LHCN-M2 (cell line): ENCODE measurements around the gene FOXE3. TPM values are rescaled to one million over a fixed set of nuclear protein-coding genes. Genes with fewer than 3 reads are reported as not detected.
"Not testable (repeated sequence)": the region's sequence is repeated elsewhere in the genome, so short reads cannot be mapped to it uniquely, and the experiment has no call there.

Experiments used
- DNase-seq: peaks from one replicate; pipeline ENCODE4 v3.0.0-alpha.2; 2012; ENCODE audit warnings: low read depth
- total RNA-seq: library from RNA; depleted of rRNA; stranded (reverse); fragments of >200 nt; gene quantifications from 2 replicates; pipeline ENCODE4 v1.2.3, GENCODE V29; 2014; rRNA removed

FOXE3 gene
- total RNA-seq, 1 experiment from 2014 or later = not detected

DNA sequence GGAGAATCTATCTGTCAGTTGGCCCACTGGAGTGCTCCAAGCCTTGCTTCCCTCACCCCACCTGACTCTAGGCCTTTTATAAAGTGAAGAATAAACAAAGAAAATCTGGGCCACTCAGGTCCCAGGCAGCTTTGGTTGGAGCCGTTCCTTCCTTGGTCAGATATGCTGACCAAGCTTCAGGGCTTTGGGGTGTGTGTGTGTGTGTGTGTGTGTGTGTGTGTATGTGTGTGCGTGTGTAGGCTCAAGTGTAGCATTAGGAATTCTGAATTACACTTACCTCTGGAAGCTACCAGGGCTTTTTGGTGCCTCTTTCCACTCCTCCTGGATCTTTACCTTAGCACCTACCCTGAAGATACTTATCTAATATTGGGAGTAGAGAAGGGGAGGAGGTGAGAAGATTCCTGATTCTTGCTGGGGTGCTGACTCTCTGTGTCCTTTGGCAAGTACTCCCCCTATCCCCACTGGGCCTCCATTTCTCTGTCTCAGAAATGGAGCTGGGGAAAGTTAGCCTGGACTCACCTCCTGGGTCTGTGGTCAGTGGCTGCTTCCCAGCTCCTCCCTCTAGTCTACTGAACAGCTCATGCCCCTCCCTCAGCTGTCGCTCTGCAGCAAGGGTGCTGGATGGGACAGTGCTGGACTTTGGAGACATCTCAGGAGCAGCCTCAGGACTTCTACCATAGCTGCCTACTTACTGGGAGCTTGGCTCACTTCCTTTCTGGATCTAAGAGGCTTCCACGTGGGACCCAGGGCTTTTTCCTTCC is 32.6 kb downstream of the FOXE3 start:
- no peak for DNase-seq

GRCh38 chr1:47449822-47450552 is 33.9 kb downstream of the FOXE3 start:
- no peak for DNase-seq

- no peak for DNase-seq
Observed at GRCh38 chr1:47450606-47451005, 34.5 kb downstream of the FOXE3 start.

GRCh38 chr1:47452426-47452825 is 36.3 kb downstream of the FOXE3 start:
- no peak for DNase-seq

- DNase-seq = not testable (repeated sequence)
Observed at GRCh38 chr1:47453910-47454309, 37.8 kb downstream of the FOXE3 start.

DNA sequence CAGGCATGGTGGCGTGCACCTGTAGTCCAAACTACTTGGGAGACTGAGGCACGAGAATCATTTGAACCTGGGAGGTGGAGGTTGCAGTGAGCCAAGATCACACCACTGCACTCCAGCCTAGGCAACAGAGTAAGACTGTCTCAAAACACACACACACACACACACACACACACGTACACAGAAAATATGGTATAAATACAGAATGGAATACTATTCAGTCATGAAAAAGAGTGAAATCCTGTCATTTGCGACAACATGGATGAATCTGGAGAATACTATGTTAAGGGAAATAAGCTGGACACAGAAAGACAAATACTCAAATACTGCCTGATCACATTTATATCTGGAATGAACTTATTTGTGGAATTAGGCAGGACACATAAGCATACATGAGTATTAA is 40.2 kb downstream of the FOXE3 start:
- DNase-seq = no peak

- not testable (repeated sequence) for DNase-seq
Observed at GRCh38 chr1:47457547-47457946, 41.5 kb downstream of the FOXE3 start.

GRCh38 chr1:47459253-47459788 is 43.2 kb downstream of the FOXE3 start:
- no peak for DNase-seq

DNA sequence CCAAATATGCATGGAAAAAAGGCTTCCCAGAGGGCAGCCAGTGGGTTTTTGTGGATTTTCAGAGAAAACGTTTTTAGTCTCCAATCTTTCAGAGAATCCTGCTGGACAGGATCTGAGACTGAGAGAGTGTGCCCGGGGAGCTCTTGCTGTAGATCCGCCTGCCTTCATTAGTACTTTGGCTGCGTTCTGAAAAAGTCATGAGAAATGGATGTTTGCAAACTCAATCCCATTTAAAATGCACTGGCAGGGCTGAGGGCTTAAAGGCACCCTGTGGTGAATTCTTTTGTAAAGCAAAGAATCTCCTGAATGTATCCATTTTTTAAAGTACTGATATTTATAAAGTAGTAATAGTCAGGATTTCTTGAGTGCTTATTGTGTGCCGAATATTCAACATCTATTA is 44.0 kb downstream of the FOXE3 start:
- no peak for DNase-seq

- DNase-seq = no peak
Observed at GRCh38 chr1:47460456-47460855, 44.4 kb downstream of the FOXE3 start.

- DNase-seq = no peak
Observed at GRCh38 chr1:47465605-47466004, 49.5 kb downstream of the FOXE3 start.

Other genes with a start within 250 kb of the FOXE3 start
- not detected in 2 replicates for gene PDZK1IP1, start 226.2 kb upstream of the FOXE3 start, total RNA-seq
- not detected in 2 replicates for gene TAL1, start 184.1 kb upstream of the FOXE3 start, total RNA-seq
- 26.5 and 28.5 TPM in 2 replicates for gene STIL, start 102.1 kb upstream of the FOXE3 start, total RNA-seq
- gene CMPK1, start 82.5 kb upstream of the FOXE3 start, total RNA-seq = 133 and 152 TPM in 2 replicates
- 0.26 and 0.40 TPM in 2 replicates for gene FOXD2, start 21.8 kb downstream of the FOXE3 start, total RNA-seq